ENCODE measurements around the gene NARS2. TPM values are rescaled to one million over a fixed set of nuclear protein-coding genes. Genes with fewer than 3 reads are reported as not detected.

Gene NARS2
- total RNA-seq, 3 donors from 2014 or later (not counting 1 experiment from before 2014, with no cell fraction given) = 6.5 to 9.6 (median 8.8) TPM

GRCh38 chr11:78417888-78418583 is 156.6 kb downstream of the NARS2 start:
- ATAC-seq = peak; percentile 72 to 87 (median 82)
- Histone ChIP-seq H3K27me3 (ENCODE audit: control insufficient read depth, insufficient read depth, low read length) (no peaks in the 10 kb centered on the region), H3K27ac (ENCODE audit: low read length) (peak overlapping the region; percentile 35), H3K9me3 (ENCODE audit: control insufficient read depth, insufficient read depth, low read length) (no peaks in the 10 kb centered on the region), H3K4me3 (ENCODE audit: low read length) (peak overlapping the region; percentile 73), H3K36me3 (ENCODE audit: control insufficient read depth, insufficient read depth, low read length) (no peaks in the 10 kb centered on the region), H3K4me1 (ENCODE audit: control insufficient read depth, insufficient read depth, low read length) (peaks cover 28% of the 10 kb centered on the region)
- Mint-ChIP-seq H3K27me3 (ENCODE audit: low read depth in 2 of 2) (peaks cover 20 to 40% of the 10 kb centered on the region in 2 donors), H3K36me3 (no peaks in the 10 kb centered on the region), H3K4me1 (peaks cover 25 to 28% of the 10 kb centered on the region in 2 donors), H3K4me3 (peak overlapping the region; percentile 78), H3K27ac (peak overlapping the region; percentile 41 to 61), H3K9me3 (no peaks in the 10 kb centered on the region)
- no peak for TF ChIP-seq CTCF (IDR thresholded peaks at IDR 0.05)
- DNase-seq = peak; percentile 78 to 87
- intact Hi-C loops (cut with micrococcal nuclease) = loop anchor here (1.0 kb wide), 1 partner anchor 146 kb away; no protein-coding TSS in a partner anchor
- WGBS (ENCODE audit: insufficient coverage) = 1% methylated on average over 67 of the region's 68 CpGs

GRCh38 chr11:78417175-78417887 is 157.3 kb downstream of the NARS2 start, which contains the start of gene GAB2:
Gene GAB2, minus strand, starts transcription at chr11:78417820. Its CDS starts 100 bp downstream, at chr11:78417720.
- Mint-ChIP-seq H3K27ac (peak within 1 kb of the TSS; percentile 71 to 91), H3K27me3 (ENCODE audit: low read depth in 2 of 2) (peaks cover 20 to 38% of the 10 kb centered on the region in 2 donors), H3K36me3 (no peaks in the 10 kb centered on the region), H3K4me1 (peaks cover 25 to 28% of the 10 kb centered on the region in 2 donors), H3K9me3 (no peaks in the 10 kb centered on the region), H3K4me3 (peak within 1 kb of the TSS; percentile 97)
- WGBS (ENCODE audit: insufficient coverage) = under 1% methylated on average over 93 of the region's 93 CpGs
- intact Hi-C loops (cut with micrococcal nuclease) = loop anchor here (1.0 kb wide), 1 partner anchor 147 kb away; no protein-coding TSS in a partner anchor
- Histone ChIP-seq H3K4me1 (ENCODE audit: control insufficient read depth, insufficient read depth, low read length) (peaks cover 28% of the 10 kb centered on the region), H3K27ac (ENCODE audit: low read length) (peak within 1 kb of the TSS; percentile 69), H3K9me3 (ENCODE audit: control insufficient read depth, insufficient read depth, low read length) (no peaks in the 10 kb centered on the region), H3K4me3 (ENCODE audit: low read length) (peak within 1 kb of the TSS; percentile 73), H3K36me3 (ENCODE audit: control insufficient read depth, insufficient read depth, low read length) (no peaks in the 10 kb centered on the region), H3K27me3 (ENCODE audit: control insufficient read depth, insufficient read depth, low read length) (no peaks in the 10 kb centered on the region)
- DNase-seq (peak in 1 of 2 donors; percentile 55), ATAC-seq (peak in 1 of 3 donors; percentile 22)
- TF ChIP-seq CTCF (IDR thresholded peaks at IDR 0.05) = no peak

DNA sequence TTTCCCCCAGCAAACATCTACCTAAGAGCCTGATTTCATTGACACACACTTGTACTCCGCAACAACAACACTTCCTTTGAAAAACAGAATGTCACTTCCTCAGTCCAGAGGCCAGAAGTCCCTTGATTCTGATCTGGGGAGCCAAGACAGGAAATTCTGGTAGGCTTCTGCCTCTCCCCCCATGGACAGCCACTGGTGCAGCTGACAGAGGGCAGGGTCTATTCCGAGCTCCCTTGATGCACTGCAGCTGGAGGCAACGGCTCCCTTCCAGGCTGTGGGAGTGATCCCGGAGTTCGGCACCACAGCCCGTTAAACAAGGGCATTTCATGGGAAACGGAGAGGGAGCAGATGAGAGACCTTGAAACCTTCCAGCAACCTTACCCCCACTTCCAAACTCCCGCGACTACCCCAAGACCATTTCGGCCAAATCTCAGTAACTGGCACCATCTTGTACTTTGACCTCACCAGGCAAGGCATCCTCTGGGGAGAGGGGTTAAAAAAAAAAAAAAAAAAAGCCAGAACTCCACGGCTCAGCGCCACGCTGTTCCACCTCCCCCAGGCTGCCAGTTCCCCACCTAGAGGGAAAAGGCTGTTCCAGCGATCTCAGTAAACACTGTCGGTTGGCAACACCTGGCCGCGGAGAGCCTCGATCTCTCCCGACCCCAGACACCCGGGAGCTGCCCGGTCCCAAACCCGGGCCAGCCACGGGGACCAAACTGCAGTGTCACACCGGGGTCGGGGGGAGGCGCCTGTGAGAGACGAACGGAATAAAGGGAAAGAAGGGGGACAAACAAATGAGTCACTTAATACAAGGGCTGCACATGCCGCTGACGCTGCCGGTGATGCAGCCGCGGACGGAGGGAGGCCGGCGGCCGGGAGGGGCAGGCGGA is 158.1 kb downstream of the NARS2 start:
- H3K36me3 Mint-ChIP-seq = no peaks in the 10 kb centered on the region
- Histone ChIP-seq H3K27ac (ENCODE audit: low read length) (peak overlapping the region; percentile 69), H3K9me3 (ENCODE audit: control insufficient read depth, insufficient read depth, low read length) (no peaks in the 10 kb centered on the region), H3K4me1 (ENCODE audit: control insufficient read depth, insufficient read depth, low read length) (peaks cover 28% of the 10 kb centered on the region), H3K4me3 (ENCODE audit: low read length) (peak overlapping the region; percentile 56), H3K27me3 (ENCODE audit: control insufficient read depth, insufficient read depth, low read length) (no peaks in the 10 kb centered on the region), H3K36me3 (ENCODE audit: control insufficient read depth, insufficient read depth, low read length) (no peaks in the 10 kb centered on the region)
- no peaks in the 10 kb centered on the region for H3K9me3 Mint-ChIP-seq
- intact Hi-C loops (cut with micrococcal nuclease) = loop anchor here (1.0 kb wide), 1 partner anchor 148 kb away; no protein-coding TSS in a partner anchor
- ATAC-seq (peak; percentile 66 to 80 (median 75)), DNase-seq (peak; percentile 77 to 80)
- peak overlapping the region; percentile 97 for H3K4me3 Mint-ChIP-seq
- peak overlapping the region; percentile 71 to 91 for H3K27ac Mint-ChIP-seq
- TF ChIP-seq CTCF (IDR thresholded peaks at IDR 0.05) = peak; percentile 61
- H3K27me3 Mint-ChIP-seq (ENCODE audit: low read depth in 2 of 2) = peaks cover 20 to 31% of the 10 kb centered on the region in 2 donors
- 2% methylated on average over 37 of the region's 38 CpGs for WGBS (ENCODE audit: insufficient coverage)
- peaks cover 25 to 28% of the 10 kb centered on the region in 2 donors for H3K4me1 Mint-ChIP-seq

Data from natural killer cell (primary cell).